Stimulated activated CD8-positive, alpha-beta memory T cell treated with anti-CD3 and anti-CD28 coated beads, Interleukin-15, amount 100 ng/mL, for 48 hours (primary cell): ENCODE measurements around the gene ARHGAP10.
"Not testable (repeated sequence)": the region's sequence is repeated elsewhere in the genome, so short reads cannot be mapped to it uniquely, and the experiment has no call there.

ENCODE experiments used
- DNase-seq, 2 donors: peaks; one replicate each; pipeline ENCODE4 v3.0.0-alpha.2; 2020; ENCODE audit warnings: low read depth in 2 of 2

The ARHGAP10 gene

DNA sequence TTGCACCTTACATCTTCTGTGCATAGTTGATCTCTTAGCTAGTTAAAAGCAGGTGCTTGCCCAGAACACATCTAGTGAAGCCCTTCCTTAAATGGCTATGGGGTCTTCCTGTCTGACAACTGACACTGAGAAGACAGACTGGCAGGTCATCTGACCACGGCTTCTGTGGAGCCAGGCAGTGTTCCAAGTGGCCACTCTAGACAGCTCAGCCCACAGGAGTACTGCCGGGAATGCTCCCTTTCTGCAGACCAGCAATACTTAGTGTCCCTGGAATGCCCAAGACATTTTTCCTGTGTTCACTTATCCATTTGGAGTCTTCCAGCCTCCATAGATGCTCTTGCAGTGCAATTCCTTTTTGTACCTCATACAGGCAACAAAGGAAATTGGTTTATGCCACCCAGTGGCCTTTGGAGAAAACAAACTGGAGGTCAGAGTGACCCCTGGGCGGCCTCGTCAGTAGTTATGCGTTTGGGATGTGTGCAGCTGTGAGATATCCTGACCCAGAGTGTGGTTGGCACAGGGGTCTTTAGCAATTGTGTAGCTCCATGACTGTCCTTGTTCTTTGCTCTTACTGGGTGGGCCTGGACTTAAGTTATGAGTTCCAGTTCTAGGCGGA lies 335.5 kb downstream of the ARHGAP10 start:
- no peak for DNase-seq

DNA sequence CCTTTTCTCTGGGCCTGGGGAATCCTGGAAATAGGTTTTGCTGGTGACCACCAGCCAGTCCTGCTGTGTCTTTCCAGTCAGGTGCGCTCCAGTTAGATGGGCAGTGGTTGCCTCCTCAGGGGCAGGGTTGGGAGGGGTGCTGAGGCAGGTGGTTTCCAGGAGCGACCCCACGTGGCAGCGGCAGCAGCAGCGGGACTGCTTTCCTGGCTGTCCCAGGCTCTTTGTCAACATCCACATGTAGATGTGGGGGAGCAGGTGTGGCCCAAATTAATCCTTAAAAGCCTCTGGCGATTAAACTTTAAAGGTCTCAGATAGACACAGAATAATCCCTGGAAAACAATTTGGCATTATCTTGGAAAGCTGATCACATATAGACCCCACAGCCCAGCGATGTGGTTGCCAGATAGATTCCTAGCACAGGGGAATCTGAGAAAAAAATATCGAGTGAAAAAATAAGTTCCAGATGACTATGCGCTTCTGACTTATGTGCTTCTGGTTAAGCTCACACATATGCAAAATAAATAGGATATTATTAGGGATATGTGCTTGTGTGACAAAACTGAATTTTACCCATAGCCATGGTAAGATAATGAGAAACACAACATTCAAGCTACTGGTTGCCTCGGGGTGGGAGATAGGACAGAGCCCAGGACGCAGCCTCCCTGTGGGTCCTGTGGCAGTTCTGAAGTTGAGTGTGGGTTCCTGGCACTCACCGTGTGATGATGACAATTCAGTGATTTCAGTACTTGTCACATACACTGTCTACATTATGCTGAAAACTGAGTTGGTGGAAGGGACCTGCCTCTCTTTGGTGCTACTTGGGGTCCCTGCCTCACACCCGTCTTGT lies 336.4 kb downstream of the ARHGAP10 start:
- no peak for DNase-seq

DNA sequence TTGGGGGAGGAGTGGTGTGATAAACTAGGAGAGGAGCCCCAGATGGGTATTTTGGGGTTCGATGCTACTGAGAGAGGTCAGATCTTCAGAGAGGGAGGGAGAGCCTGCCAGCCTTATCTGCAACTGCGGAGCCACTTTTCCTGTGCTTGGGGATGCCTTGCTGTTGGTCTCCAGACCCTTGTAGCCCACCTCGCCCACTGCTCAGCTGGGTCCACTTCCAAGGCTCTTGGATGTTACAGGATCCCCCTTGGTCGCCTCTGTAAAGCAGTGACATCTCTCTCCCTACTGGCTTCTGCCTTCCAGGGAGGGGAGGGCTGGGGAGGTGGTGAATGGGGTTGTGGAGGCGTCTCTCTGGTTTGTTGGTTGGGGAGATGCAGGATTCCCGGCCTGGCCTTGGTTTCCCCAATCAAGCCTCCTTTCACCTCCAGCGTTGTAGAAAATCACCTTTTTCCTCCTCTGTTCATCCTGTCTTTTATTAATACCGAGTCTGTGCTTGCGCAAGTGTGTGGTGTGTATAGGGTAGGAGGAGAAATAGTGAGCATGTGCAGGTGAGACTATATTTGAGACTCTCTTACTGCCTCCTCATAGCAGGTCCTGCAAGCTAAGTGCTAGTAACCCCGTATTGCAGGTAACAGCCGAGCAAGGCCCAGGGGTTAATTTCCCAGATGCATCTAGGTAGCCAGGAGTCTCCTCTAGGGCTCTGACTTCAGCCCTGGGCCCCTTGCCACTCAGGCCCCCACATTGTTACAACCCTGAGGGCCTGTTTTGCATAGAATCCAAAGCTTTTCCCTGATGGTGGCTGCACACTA lies 337.4 kb downstream of the ARHGAP10 start:
- no peak for DNase-seq

DNA sequence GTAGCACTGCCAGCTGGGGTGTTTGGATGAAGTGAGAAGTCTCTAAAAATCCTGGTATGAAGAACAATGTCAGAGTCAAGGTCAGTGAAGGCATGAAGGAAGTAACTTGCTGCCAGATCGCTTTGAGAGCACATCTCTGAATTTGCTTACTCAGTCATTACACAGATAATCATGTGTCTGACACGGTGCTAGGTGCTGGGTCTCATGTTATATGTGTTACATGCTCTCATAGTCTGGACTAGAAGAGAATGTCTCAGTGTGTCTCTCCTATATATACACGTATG lies 337.9 kb downstream of the ARHGAP10 start:
- no peak for DNase-seq

DNA sequence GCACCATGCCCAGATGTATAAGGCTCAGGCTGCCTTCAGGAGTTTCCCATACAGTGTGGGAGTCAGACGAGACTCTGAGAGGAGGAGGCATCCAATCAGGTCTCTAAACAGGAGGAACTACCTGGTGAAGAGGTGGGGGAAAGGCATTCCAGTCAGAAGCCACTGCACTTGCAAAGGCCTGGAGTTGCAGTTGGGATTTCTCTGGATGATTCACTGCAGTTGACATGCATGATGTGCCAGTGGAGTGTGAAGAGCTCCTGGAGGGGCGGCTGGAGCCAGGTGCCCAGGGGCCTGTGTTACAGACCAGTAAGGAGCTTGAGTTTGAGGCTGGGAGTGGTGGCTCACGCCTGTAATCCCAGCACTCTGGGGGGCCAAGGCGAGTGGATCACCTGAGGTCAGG lies 339.1 kb downstream of the ARHGAP10 start:
- DNase-seq, result no peak

DNA sequence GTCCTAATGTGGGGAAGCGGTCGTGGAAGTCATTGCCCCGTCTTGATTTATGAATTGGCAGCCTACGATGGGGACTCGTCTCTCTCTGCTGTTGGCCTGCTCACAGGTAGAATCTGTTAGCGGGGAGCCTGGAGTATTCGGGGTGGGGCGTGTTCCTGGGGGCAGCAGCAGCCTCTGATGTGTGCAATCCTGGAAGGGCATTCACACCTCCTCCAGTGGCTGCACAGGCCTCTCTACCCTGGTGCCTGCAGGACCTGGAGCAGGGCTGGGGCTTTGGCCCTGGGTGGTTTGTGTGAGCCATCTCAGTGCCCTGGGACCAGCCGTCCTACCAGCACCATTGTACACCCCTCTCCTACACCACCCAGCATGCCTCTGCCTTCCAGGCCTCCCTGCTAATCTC lies 340.9 kb downstream of the ARHGAP10 start:
- no peak for DNase-seq

DNA sequence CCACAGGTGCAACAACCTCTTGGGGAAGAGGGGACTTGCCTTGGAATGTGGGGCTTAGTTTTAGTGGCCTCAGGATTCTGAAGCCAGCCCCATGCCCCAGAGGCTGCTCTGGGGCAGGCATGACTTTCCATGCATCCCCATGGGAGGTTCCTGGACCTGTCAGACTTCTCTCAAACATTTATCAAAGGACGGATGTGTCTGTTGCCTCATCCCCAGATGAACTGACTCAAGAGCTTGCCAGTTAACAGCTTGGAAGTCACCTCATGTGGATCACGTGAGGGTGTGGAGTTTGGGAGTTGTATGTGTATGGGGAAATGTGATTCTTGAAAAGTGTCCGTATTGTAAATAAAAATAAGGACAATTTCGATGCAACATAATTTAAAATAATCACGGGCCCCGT lies 341.5 kb downstream of the ARHGAP10 start:
- DNase-seq, result no peak

DNA sequence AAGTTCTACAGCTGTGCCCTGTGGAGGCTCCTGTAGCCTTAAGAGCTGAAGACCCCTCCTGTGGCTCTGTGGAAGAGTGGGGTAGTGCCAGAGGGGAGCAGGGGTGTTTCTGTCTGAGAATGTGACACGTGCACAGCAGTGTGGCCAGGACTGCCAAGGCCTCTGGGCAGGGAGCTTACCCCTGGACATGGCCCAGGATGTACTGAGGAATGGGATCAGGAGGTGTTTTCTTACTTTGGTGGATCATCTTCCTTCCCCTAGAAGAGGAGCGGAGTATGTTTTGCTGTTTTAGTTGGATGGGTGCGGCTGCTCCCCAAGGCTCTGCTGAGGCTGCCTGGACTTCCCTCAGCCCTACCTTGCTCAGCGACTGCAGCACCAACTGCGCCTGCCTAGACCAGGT lies 342.6 kb downstream of the ARHGAP10 start:
- no peak for DNase-seq

DNA sequence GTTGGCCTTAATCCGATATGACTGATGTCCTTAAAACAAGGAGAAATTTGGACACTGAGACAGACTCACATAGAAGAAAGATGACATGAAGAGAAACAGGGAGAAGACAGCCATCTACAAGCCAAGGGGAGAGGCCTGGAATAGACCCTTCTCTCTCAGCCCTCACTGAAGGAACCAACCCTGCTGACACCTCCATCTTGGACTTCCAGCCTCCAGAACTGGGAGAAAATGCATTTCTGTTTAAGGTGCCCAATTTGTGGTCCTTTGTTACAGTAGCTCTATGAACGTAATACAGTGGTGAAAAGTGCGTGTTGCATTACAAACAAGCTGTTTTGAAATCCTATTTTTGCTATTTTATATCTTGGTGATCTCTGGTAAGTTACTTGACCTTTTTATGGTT lies 343.6 kb downstream of the ARHGAP10 start:
- no peak for DNase-seq

DNA sequence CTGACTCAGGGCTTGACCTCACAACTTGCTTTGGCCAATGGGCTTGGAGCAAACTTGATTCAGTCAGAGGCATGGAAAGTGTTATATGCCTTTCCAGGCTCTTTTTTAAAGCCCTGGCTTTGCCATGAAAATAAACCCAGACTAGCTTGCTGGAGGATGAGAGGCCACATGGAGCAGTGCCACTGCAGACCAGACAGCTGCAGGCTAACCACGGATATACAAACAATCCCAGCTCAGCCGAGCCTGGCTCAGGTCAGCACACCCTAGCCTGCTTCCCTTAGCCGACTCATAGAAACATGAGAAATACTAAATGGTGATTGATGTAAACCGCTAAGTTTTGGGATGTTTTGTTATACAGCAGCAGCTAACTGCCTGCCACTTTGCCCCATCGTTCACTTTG lies 345.1 kb downstream of the ARHGAP10 start:
- no peak for DNase-seq

DNA sequence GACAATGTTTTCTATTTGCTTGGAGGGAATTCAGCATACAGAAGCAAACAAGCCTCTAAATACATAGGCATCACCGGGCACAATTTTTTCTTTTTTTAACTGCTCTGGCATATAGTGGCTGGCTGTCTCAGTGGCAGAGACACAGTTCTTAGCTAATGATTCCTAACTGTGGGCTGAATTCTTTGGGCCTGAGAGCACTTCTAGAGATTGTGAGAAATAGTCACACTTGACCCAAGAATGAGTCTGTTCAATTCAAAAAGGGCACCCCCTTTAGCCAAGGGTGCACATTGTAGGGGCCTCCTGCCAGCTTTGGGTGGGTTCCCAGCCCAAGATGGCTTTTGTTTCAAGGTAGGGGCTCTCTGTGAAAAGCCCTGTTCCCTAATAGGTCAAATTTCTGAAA lies 345.7 kb downstream of the ARHGAP10 start:
- DNase-seq, result no peak

DNA sequence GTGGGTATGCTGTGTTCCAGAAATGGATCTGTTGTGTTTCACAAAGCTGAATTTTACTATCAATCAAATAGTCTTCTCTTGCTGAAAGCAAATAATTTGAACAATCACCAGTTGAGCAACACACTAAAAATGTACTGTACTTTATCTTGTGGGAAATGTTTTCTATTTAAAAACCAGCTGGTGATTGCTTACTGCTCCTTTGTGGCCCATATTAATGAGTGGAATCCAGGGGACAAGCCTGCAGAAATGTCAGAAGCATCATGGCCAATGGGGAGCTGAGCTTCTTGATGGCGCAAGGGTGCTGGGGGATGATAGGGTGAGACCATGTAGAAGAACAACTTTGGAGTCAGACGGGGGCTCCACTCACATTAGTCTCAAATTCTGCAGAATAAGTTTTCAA lies 346.2 kb downstream of the ARHGAP10 start:
- no peak for DNase-seq

DNA sequence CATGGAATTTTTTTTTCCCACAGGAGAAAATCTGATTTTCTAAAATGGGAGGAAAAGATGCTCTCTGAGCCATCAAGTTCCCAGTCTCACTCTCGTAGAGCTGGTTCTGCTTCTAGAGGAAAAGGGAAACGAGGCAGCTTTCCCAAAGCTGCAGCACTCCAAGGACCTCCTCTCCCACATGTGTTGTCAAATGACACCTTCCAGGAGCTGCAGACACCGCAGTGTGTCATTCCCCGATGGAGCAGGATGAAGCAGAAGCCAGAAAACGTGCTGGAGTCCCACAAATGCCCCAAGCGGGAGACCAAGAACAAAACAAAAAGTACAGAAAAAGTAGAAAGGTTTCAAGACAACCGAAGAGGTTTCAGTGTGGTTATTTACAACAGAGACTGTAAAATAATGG lies 348.1 kb downstream of the ARHGAP10 start:
- DNase-seq, result no peak

DNA sequence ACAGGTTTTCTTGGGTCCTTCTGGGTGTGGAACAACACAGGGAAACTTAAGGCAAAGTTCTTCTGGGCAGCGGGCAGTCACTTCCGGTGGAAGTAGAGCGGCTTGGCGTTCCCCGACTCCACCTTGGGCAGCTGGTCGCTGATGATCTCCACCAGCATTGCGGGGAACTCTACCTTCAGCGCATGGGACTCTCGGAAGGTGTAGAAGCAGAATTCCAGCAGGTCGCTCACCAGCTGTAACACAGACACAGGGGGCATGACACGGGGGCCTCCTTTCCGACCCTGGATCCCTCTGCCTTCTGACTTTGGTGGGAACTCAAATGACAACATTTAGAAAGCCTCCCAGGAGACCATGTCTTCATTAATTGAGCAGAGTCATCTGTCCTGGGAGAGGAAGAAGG lies 349.4 kb downstream of the ARHGAP10 start:
- DNase-seq, result no peak

DNA sequence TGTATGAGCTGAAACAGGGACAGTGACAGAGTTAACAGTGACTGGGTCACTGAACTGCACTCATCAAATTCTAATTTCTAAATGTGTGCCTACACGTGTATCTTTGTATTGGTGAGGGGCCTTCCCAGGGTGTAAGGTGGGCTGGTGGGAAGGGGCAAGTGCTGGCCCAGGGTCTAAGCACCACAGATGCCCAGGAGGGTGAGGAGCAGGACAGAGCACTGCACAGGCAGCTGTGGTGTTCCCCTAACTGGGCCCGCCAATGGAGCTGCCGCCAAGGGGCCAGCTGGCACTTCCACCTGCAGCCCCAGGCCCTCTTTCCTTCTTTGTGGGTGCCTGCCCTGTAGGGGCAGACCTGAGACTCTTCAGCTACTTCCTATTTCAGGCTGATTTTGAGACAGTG lies 349.9 kb downstream of the ARHGAP10 start:
- DNase-seq, result no peak

DNA sequence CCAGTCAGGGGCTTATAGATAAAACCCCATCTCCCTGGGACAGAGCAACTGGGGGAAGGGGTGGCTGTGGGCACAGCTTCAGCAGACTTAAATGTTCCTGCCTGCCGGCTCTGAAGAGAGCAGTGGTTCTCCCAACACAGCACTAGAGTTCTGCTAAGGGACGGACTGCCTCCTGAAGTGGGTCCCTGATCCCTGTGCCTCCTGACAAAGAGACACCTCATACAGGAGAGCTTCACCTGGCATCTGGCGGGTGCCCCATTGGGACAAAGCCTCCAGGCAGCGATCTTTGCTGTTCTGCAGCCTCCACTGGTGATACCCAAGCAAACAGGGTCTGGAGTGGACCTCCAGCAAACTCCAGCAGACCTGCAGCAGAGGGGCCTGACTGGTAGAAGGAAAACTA lies 351.2 kb downstream of the ARHGAP10 start:
- DNase-seq, result not testable (repeated sequence)

DNA sequence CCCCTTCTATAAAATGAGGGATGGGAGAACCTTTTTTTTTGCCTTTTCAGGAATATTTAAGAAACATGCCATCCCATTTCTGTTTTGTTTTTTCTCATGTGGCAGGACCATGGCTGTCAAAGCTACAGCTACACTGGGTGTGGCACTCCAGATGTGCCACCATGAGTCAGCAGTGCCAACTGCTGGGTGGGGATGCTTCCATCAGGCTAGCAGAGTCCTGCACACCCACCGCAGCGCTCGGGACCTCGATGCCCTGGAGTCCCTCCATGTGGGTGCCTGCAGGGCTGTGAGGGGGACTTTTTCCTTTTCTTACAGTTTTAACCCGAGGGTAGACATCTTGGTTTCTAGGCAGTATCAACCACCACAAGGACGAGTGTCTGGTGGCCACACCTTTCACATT lies 357.7 kb downstream of the ARHGAP10 start:
- DNase-seq, result no peak

DNA sequence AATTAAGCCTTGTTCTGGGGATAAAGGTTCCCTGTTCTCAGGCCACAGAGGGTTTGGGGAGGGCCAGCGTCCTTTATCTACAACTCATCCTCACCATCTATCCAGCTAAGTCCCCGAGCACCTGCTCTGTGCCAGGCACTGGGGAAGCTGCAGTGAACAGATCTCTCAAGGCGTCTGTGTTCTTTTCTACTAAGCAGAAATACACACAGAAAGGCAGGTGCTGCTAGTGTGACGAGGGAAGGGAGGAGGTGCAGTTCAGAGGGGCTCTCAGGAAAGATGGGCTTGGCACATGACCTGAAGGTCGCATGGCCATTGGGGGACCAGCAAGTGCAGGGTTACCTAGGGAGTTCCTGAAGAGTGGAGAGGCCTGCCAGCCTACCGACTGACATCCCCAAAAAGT lies 358.1 kb downstream of the ARHGAP10 start:
- no peak for DNase-seq

DNA sequence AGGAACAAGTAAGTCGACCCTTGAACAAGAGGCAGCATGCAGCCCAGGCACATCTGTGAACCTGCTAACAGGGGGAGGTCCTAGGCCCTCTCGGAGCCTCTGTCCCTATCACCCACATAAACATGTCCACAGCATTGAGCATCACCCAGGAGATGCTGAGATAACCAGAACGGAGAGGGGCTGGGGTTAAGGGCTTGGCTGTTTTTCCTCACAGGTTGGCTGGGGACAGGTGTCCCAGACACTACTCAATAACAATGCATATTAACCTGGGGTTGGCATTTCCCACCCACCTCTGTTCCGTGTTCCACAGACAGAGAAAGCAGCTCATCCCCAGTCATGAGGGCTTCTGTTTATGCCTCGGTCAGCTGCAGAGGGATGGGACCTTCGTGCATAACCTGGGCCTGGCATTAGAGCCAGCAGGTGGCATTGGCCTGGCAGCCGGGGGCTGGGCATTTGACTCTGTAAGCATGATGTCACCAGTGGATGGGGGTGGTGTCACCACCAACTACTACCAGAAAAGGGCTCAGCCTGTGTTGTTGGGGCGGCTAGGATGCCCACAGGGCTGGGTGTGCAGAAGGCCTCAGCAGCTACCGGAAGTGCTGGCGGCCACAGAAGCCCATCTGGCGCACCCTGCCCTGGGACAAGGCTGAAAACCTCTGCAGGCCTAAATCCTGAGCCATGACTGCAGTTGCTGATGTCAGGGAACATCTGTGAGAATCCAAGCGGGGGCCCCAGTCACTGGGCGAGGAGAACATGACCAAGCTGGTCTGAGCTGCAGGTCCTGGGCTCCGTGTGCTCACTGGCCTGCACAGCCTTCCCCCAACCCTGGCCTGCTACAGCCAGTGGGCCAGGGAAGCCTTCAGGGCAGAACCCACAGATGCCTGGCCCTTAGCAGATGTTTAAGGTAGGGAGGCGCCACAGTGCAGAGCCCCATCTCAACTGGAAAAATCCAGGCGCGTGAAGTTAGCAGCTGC lies 358.9 kb downstream of the ARHGAP10 start:
- DNase-seq, result no peak

DNA sequence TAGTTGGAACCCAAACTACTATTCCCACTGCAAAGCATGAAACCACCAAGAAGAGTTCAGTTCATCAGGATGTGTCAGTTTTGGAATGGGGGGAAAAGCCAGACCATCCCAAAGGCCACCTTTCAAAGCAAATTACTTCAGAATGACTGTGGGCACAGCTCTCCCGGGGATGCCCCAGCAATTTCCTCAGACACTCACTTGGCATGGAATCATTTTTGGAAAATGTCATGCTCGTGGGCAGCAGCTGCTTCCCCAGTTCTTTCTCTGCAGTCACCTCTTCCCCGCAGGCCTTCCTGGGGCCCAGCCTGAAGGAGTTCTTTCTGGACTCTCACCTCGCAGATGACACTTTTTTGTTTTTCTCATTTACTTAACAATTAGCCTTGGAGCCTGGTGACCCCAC lies 360.0 kb downstream of the ARHGAP10 start:
- DNase-seq, result no peak

DNA sequence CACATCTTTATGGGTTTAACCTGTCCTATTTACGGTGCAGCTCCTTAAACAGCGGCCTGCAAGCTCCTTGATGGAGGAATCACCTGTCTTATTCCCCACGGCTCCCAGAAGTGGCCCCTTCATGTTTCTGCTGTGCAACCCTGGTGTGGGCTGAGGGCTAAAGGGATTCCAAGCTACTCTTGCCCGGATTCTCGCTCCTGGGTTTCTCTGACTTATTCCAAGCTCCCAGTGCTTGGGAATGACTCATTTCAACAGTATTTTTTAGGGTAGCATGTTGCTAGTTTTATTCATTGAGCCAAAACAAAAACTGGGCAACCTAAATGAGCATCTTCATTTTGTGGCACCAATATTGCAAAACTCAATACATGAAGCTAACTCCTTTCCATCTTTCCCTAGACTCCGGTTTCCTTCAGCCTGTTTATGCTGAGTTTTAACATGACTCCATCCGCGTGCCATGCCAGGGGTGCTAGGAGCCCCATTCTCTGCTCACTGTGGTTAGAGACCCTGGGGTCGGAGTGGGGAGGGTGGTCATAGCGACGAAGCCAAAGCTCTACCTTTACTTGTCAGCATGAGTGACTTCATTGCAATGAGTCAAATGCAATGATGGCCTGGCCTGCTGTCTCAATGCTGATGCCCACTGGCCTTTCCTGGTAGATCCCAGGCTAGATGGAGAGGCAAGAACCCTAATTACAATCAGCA lies 360.6 kb downstream of the ARHGAP10 start:
- DNase-seq, result no peak
